NCI-H774 (cell line): Measurements from ENCODE around the gene ATXN7L1.
"Not testable (repeated sequence)": the region's sequence is repeated elsewhere in the genome, so short reads cannot be mapped to it uniquely, and the experiment has no call there.

Experiments
- DNase-seq: peaks from one replicate; lab custom pipeline; 2025; lab: John Stamatoyannopoulos, UW

Gene ATXN7L1

GRCh38 chr7:105800849-105801534, 75.4 kb downstream of the ATXN7L1 start:
- no peak for DNase-seq

GRCh38 chr7:105800442-105800841, 76.0 kb downstream of the ATXN7L1 start:
- no peak for DNase-seq

GRCh38 chr7:105799677-105800076, 76.7 kb downstream of the ATXN7L1 start:
- no peak for DNase-seq

DNA sequence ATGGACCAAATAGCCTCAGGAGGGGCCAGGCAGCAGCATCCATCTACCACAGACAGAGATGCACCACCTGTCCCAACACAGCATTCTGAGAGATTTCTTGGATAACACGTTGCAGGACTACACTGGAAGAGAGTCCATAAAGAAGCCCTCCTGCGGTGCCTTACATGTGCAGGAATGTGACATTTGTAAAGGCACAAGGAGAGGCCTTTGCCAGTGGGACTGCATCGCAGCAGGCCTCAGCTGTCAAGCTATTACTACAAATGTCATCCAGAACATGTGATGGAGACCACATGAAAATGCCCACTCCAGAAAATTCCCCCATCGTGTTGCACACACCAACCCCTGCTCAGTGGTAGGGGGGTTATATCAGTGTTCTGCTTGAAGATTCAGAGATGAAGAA, 77.4 kb downstream of the ATXN7L1 start:
- DNase-seq: no peak

- DNase-seq: no peak
Observed at GRCh38 chr7:105797652-105798051, 78.7 kb downstream of the ATXN7L1 start.

DNA sequence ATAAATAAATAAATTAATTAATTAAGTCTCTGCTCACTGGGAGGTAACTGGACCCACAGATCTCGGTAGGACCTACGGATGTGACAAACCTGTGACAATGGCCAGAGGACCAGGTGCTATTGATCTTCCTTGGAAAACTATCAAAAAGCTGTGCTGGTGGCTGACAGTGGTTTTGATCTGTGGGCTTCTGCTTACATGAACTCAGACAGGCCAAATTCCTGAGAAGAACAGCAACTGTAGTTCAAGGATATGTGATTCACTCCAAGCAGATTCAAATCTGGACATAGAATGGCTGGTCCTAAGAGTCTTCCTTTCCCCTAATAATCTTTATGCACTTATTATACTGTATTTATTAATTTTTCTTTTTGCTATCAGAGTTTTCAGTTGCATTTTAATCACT, 80.0 kb downstream of the ATXN7L1 start:
- no peak for DNase-seq

GRCh38 chr7:105794741-105795729, 81.4 kb downstream of the ATXN7L1 start:
- DNase-seq: no peak

DNA sequence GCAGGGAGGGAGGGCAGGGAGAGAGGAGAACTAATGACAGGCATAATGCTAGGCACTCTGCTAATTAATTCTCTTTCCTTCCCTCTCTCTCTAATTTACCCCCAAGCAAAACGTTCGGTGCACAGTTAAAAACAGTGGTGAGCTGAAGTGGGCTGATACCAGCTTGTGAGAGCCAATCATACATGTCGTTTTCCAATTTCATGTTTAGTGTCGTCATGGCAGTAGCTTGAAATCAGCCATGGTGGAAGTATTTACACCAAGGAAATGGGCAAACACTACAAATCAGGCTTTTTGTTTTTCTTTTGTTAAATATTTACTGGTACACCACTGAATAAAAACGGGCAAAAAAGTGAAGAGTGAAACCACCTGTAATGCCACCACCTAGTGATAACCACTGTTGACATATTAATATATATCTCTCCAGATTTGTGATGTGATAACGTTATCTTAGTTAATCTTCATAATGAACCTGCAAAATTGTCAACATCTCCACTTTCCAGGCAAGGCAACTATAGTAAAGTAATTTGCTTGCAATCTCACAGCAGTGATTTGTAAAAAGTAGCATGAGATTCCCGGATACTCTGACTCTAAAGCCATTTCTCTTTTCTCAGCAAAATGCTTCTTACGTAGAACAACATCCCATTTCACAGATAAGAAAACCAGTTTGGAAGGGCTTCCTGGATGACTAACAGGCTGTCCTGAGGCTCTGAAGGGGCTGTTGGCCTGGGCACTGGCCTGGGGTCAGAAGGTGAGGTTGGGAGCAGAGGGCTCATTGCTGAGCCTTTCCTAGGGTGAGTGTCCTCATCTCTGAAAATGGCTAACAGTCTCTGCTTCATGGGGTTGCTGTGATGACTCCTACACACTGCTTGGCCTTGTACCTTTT, 83.7 kb downstream of the ATXN7L1 start:
- no peak for DNase-seq

DNA sequence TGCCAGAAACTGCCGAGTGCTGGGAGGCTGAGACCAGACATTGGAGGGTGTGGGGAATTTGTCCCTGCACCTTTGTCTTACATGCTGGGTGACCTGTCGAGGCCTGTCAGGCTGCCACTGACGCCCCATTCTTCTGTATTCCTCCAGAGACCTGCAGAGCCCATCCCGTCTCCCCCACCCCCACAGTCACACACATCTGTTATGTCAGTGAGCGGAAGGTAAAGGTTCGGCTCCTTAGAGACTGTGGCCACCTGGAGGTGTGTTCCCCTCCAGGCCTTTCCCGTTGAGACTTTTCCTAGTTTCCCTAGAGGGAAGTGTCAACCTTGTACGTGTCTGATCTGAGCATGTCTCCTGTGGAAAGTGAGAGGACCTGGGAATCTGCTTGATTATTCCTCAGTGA, 84.5 kb downstream of the ATXN7L1 start:
- DNase-seq: no peak

- no peak for DNase-seq
Observed at GRCh38 chr7:105790996-105791395, 85.4 kb downstream of the ATXN7L1 start.

DNA sequence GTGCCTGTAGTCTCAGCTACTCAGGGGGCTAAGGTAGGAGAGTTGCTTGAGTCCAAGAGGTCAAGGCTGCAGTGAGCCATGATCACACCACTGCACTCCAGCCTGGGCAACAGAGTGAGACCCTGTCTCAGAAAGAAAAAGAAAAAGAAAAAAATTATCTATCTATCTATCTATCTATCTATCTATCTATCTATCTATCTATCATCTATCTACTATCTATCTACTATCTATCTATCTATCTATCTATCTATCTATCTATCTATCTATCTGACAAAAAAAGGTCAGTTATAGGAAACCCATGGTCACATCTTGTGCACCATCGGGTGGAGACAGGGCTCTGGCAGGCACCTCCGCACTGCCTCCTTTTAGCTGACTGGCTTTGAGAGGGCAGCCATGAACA, 85.9 kb downstream of the ATXN7L1 start:
- not testable (repeated sequence) for DNase-seq

- DNase-seq: no peak
Observed at GRCh38 chr7:105788816-105789349, 87.5 kb downstream of the ATXN7L1 start.

DNA sequence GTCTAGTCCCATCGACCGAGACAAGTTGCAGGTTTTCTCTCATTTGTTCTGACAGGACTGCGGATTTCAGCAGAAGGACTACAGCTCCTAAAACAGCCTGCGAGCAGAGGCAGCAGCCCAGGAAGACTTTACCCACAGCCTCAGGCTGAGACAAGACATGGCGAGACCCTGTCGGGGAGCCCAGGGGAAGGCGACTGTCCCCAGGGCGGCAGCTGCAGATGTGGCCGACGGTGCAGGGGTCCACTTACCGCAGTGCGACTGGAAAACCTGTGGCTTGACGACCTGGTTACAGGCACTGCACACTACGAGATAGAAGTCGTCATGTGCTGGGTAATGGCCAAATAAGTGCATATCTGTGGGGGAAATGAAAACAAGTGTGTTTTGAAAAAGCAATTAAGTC, 88.0 kb downstream of the ATXN7L1 start:
- DNase-seq: no peak

GRCh38 chr7:105787793-105788192, 88.6 kb downstream of the ATXN7L1 start:
- DNase-seq: no peak

DNA sequence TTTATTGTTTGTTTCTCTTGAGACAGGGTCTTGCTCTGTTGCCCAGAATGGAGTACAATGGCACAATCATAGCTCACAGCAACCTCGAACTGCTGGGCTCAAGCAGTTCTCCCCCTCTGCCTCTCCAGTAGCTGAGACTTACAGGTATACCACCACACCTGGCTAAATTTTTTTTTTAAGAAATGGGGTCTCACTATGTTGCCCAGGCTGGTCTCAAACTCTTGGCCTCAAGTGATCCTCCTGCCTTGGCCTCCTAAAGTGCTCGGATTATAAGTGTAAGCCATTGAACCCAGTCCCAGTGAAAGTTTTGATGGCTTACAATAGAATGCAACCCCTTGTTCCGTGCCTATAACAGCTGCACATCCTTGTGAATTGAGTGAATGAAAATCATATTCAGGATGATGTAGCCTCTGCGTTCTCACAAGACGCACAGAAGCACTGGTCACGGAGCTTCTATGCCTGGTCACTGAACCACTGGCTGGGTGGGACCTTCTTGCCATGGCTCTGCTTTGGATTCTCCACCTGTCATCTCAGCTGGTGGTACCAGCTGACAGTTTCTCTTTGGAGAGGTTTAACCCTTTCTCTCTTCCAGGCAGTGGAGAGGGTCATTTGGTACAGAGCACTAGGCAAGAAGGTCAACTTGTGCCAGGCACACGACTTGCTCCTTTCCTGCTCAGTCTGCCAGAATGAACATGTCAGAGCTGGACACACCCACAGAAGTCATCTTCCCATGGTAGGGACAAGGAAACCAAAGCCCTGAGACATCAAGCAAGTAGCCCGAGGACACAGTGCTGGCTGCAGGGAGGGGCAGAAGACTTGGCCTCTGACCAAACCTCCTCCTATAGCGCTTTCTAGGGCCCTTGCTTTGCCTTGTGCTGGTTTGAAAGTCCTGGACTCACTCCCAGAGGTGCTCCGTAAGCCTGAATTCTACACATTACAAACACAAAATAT, 89.6 kb downstream of the ATXN7L1 start:
- DNase-seq: no peak

- no peak for DNase-seq
Observed at GRCh38 chr7:105782391-105783042, 93.9 kb downstream of the ATXN7L1 start.

- no peak for DNase-seq
Observed at GRCh38 chr7:105779856-105780780, 96.3 kb downstream of the ATXN7L1 start.

DNA sequence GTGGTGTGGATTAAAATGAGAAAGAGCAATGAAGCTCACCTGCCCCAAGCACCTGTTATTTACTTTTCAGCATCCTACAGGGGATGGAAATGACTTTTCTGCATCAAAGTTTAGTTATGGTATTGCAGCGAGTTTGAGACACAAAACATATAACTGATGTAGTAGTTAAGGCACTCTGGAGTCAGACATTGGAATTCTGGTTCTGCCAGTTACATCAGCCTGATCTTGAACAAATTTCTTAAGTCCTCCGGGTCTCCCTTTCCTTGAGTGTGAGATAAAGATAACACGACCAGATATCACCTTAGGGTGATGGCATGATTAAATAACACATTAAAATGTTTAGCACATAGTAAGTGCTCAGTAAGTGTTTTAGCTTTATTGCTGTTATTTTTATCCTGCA, 97.4 kb downstream of the ATXN7L1 start:
- DNase-seq: no peak
